Activated CD8-positive, alpha-beta memory T cell treated with anti-CD3 and anti-CD28 coated beads for 48 hours (primary cell): ENCODE results near the gene KDR.

Experiments used
- DNase-seq, 3 experiments: peaks; one replicate each; pipeline ENCODE4 v3.0.0-alpha.2; 2020; ENCODE audit warnings: low read depth in 2 of 3, low spot score in 2 of 3

Gene KDR

GRCh38 chr4:55125087-55125721 lies at the start of gene KDR:
TSS of gene KDR (minus strand) at chr4:55125595. CDS start at chr4:55125293, 302 bp downstream.
- no peak for DNase-seq

DNA sequence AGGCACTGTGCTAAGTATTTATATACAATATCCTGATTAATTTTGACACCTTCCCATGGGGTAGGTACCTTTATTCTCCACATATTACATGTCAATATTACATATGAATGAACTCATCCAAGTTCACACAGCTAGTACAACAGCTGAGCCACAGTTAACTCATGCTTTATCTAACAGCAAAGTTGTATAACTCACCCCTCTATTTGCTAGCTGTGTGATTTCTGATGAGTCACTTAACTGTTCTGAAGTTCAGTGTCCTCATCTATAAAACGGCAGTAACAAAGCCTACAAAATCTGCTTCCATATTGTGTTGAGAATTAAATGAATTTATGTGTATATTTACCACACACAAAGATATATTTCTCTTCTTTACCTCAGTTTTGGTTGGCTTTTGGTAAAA lies 48.2 kb upstream of the KDR start:
- no peak for DNase-seq

DNA sequence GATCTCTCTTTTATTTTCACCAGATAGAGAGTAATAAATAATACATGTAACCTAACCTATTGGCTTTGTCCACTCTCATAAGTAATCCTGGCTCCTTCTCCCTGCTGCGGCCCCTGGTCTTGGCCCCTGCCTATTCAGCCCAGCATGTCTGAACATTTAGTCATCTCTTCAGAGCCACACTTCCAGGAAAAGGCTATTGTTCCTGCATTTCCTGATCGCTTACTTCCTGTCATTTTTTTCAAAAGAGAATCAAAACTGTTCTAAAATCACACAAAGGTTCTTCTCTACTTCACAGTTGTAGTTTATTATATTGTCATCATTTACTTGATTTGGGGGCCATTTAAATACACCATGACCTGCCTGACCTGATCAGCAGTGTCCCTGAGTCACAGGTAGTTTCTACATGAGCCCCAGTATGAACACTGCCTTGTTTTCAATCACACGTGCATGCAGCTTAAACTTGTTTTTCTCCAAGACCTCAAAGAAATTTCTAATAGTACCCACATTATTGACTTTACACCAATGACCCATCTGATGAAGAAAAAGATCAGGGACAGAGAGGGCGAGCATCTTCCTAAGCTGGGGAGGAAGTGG lies 47.4 kb upstream of the KDR start:
- DNase-seq: no peak

- DNase-seq: no peak
Measured at GRCh38 chr4:55170462-55170861, 45.1 kb upstream of the KDR start.

GRCh38 chr4:55169352-55169961 lies 44.1 kb upstream of the KDR start:
- DNase-seq: no peak

DNA sequence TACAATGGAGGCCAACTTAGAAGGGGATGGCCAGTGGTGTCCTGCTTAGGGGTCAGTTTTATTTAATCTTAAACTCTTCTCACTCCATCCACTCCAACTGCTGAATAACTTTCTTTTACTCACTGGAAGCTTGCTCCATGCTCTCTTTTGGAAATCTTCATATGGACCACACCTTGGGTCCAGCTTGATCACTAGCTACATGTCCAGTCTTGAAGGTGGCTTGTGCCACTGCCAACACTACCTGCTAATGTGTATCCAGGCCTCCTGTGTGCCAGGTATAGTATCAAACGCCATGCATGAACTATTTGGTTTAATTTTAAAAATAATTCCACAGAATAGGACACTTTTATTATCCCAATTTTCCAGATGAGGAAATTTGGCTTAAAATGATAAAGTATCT lies 37.0 kb upstream of the KDR start:
- no peak for DNase-seq

- DNase-seq: no peak
Measured at GRCh38 chr4:55161739-55162138, 36.3 kb upstream of the KDR start.

- DNase-seq: no peak
Measured at GRCh38 chr4:55159851-55160250, 34.5 kb upstream of the KDR start.

- DNase-seq: no peak
Measured at GRCh38 chr4:55158957-55159356, 33.6 kb upstream of the KDR start.

DNA sequence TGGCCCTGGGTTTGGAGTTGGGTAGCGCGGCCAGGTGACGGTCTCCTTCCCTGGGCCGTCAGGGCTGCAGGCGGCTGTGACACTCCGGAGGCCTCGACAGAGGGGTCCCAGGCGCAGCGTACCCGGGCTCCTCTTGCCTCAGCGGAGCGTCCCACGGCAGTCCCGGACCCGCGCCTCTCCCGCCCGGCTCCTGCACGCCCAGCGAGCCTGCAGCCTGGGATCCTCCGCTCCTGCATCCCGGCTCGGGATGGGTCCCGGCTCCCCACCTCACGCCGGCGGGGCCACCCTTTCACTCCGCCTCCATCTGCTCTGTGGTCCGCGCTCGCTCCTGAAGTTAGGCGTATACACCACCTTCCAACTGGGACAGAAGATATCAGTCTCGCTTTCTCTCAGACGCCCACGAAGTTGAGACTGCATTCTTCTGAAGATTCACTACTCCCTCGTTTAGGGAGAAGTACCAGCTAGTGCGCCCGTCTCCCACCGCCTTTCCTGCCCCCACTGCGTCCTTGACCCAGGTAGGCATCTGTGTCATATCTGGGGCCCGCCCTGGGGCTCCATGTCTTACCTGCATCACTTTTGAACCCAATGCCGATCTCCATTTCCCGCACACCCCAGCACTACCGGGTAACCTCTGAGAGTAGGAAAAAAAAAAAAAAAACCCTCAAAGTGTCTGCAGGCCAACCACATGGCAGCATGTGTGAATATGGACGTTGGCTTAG lies 32.3 kb upstream of the KDR start:
- no peak for DNase-seq

- no peak for DNase-seq
Measured at GRCh38 chr4:55154933-55155332, 29.5 kb upstream of the KDR start.

- no peak for DNase-seq
Measured at GRCh38 chr4:55154290-55154880, 29.0 kb upstream of the KDR start.

- no peak for DNase-seq
Measured at GRCh38 chr4:55143858-55144257, 18.5 kb upstream of the KDR start.

DNA sequence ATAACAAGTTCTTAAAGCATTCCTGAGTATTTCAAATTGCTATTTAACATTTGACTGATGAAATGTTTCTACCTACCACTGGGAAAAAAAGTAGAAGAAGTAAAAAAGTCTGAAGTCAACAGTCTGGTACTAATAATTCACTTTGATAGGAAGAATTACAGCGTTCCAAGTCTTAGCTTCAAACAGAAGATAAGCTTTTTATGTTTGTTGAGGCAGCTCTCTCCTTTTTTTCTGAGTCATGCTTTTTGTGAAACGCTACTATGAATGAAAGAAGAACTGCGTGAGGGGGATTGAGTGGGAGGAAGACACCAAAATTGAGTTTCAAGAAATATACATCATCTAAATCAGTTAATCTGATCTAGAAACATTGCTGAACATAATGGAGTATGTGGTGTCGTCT lies 13.0 kb upstream of the KDR start:
- DNase-seq: no peak

DNA sequence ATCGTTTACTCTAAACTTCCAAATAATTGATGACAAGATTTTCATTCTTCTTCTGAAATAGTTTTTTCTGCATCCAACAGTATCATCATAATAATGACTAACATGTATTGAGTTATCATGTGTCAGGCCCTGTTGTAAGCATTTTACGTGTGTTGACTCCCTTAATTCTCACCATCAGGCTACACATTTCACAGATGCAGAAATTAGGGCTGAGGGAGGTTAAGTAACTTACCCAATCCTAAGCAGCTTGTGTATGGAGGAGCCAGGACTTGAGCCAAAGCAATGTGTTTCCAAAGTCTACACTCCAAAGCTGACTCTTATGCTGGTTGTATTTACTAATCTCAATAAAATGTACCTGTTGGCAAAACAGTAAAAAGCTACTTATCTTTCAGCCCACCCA lies 11.2 kb upstream of the KDR start:
- DNase-seq: no peak

GRCh38 chr4:55133951-55134350 lies 8.6 kb upstream of the KDR start:
- DNase-seq: no peak

DNA sequence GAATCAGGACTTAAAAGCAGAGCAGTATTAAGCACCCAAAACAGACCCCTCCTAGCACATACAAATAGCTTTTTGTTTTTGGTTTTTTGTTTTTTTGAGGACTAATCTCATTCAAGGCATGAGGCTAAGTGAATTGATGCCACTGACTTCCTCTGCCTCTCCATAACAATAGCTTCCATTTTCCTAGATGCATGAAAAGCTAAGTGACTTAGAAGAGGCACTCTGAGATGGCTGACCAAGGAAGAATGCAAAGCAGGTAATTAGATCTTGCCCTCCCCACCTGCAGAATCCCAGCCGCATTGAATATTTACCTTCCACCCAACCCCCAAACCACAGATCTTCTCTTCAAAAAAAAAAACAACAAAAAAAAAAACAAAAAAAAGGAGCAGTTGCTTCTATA lies 7.4 kb upstream of the KDR start:
- DNase-seq: no peak

DNA sequence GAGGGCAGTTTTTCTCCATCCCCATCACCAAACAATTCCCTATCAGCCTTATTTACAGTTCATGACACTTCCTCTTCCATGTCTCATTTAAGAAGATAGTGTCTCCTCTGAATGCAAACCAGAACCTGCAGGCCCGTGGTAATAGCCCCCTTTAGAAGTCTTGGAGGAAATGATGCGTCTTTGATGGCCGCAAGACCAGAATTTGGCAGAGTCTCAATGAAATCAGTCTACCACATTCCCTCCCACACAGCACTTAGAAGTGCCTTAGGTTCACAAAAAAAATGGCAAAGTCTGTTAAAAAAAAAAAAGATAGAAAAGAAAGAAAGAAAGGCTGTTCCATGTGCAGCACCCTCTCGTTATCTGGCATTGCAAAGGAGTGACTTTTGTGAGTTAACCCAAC lies 2.1 kb upstream of the KDR start:
- DNase-seq: no peak

GRCh38 chr4:55127053-55127452 lies 1.7 kb upstream of the KDR start:
- DNase-seq: no peak

- no peak for DNase-seq
Measured at GRCh38 chr4:55125763-55126541, 557 bp upstream of the KDR start.
